Endodermal cell (in vitro differentiated cells): Measurements from ENCODE around the gene PSMA4. TPM values are rescaled to one million over a fixed set of nuclear protein-coding genes. Genes with fewer than 3 reads are reported as not detected.
"Not testable (repeated sequence)": the region's sequence is repeated elsewhere in the genome, so short reads cannot be mapped to it uniquely, and the experiment has no call there.

ENCODE experiments used
- DNase-seq: peaks from one replicate; pipeline ENCODE4 v3.0.0-alpha.2; 2017
- H3K27ac ChIP-seq: 2 replicates; pipeline ENCODE4 v1.5.1; 2013; ENCODE audit warnings: mild to moderate bottlenecking, low read depth, low read length, moderate library complexity
- H3K27me3 ChIP-seq: 2 replicates; pipeline ENCODE4 v1.6.1; 2013; ENCODE audit warnings: mild to moderate bottlenecking, low read length, moderate library complexity; ENCODE audit not compliant: insufficient read depth, control insufficient read depth, poor library complexity, severe bottlenecking
- H3K36me3 ChIP-seq: 2 replicates; pipeline ENCODE4 v1.7.0; 2013; ENCODE audit warnings: mild to moderate bottlenecking, low read length, moderate library complexity; ENCODE audit not compliant: control insufficient read depth, insufficient read depth
- H3K4me1 ChIP-seq: one replicate; pipeline ENCODE4 v1.7.0; 2013; ENCODE audit warnings: low read length; ENCODE audit not compliant: control insufficient read depth, insufficient read depth
- H3K4me3 ChIP-seq: 2 replicates; pipeline ENCODE4 v1.5.1; 2013; ENCODE audit warnings: mild to moderate bottlenecking, low read length, moderate library complexity
- H3K9ac ChIP-seq: 2 replicates; pipeline ENCODE4 v1.6.1; 2013; ENCODE audit warnings: mild to moderate bottlenecking, low read length, moderate library complexity; ENCODE audit not compliant: poor library complexity, severe bottlenecking; ENCODE audit errors: extremely low read depth
- H3K9me3 ChIP-seq: 2 replicates; pipeline ENCODE4 v1.6.1; 2013; ENCODE audit warnings: mild to moderate bottlenecking, low read length, moderate library complexity; ENCODE audit not compliant: control insufficient read depth
- H3K27ac Mint-ChIP-seq: 2 replicates; pipeline ENCODE4 v1.8.0; 2020; ENCODE audit warnings: mixed read lengths
- H3K27me3 Mint-ChIP-seq: 2 replicates; pipeline ENCODE4 v1.8.0; 2021; ENCODE audit warnings: mild to moderate bottlenecking, mixed read lengths; ENCODE audit not compliant: insufficient read depth
- H3K36me3 Mint-ChIP-seq: 2 replicates; pipeline ENCODE4 v1.8.0; 2020; ENCODE audit warnings: low read depth, mixed read lengths
- H3K4me1 Mint-ChIP-seq: 2 replicates; pipeline ENCODE4 v1.8.0; 2020; ENCODE audit warnings: mixed read lengths
- H3K4me3 Mint-ChIP-seq: 2 replicates; pipeline ENCODE4 v1.8.0; 2020; ENCODE audit warnings: mild to moderate bottlenecking, moderate library complexity, mixed read lengths
- H3K9me3 Mint-ChIP-seq: 2 replicates; pipeline ENCODE4 v1.8.0; 2020; ENCODE audit warnings: mild to moderate bottlenecking, mixed read lengths
- WGBS, 2 experiments: methylation state at CpG; one replicate each; pipeline versions ENCODE4 v1.1.5 to v1.1.7; 2013; ENCODE audit warnings: missing lambda C conversion rate in 2 of 2, mixed read lengths in 1 of 2; ENCODE audit not compliant: insufficient coverage in 1 of 2, insufficient read length in 1 of 2; 5-methylcytosine and 5-hydroxymethylcytosine counted together
- total RNA-seq, 2 donors: library from RNA; stranded (reverse); fragmentation: NEBNext Ultra II Directional in 1 of 2; extraction: Animal tissue kit (Norgen Biotek cat#: 25700) in 1 of 2; gene quantifications; 2 replicates in 1 of 2; 3 replicates in 1 of 2; pipeline ENCODE4 v1.2.1, GENCODE V29; 2021
- TF ChIP-seq, protein P1 (sequence below): fragments of 200-600 bp; sonication (generic); conservative IDR thresholded peaks from 2 replicates; pipeline ENCODE4 v1.5.0; 2021; ENCODE audit warnings: antibody characterized with exemption, mild to moderate bottlenecking

Gene PSMA4
- total RNA-seq, 2 donors from 2014 or later = 250 to 254 TPM

DNA sequence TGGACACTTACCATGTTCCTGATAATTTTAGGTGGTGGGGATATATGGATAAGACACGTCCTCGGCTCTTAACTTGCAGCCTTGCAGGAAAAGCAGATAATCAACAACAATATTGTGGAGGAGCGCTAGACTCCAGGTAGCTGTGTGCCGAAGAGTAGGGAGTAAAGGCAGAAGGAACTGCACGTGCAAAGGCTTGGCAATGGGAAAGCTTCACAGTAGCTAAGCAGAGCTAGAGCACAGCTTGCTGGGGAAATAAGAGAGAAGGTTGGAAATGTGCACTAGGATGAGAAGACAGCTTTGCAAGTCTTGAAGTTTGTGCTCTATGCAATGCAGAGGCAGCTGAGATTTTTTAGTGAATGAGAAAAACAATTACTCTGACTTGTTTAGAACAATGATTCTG lies 12.4 kb downstream of the PSMA4 start:
- H3K27me3 ChIP-seq = no peaks in the 10 kb centered on the region
- TF ChIP-seq, protein P1, sequence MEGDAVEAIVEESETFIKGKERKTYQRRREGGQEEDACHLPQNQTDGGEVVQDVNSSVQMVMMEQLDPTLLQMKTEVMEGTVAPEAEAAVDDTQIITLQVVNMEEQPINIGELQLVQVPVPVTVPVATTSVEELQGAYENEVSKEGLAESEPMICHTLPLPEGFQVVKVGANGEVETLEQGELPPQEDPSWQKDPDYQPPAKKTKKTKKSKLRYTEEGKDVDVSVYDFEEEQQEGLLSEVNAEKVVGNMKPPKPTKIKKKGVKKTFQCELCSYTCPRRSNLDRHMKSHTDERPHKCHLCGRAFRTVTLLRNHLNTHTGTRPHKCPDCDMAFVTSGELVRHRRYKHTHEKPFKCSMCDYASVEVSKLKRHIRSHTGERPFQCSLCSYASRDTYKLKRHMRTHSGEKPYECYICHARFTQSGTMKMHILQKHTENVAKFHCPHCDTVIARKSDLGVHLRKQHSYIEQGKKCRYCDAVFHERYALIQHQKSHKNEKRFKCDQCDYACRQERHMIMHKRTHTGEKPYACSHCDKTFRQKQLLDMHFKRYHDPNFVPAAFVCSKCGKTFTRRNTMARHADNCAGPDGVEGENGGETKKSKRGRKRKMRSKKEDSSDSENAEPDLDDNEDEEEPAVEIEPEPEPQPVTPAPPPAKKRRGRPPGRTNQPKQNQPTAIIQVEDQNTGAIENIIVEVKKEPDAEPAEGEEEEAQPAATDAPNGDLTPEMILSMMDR = no peak
- H3K27ac Mint-ChIP-seq = no peak overlapping the region
- H3K4me1 Mint-ChIP-seq = no peaks in the 10 kb centered on the region
- H3K4me3 ChIP-seq = no peak overlapping the region
- H3K9me3 Mint-ChIP-seq = peaks cover 2% of the 10 kb centered on the region
- peaks cover 29% of the 10 kb centered on the region for H3K36me3 Mint-ChIP-seq
- H3K4me1 ChIP-seq = no peaks in the 10 kb centered on the region
- WGBS, 2 experiments = 88 to 94% methylated on average over 5 of the region's 5 CpGs
- H3K4me3 Mint-ChIP-seq = no peak overlapping the region
- H3K27ac ChIP-seq = no peak overlapping the region
- H3K36me3 ChIP-seq = peaks cover 29% of the 10 kb centered on the region
- H3K9ac ChIP-seq = no peak overlapping the region
- H3K27me3 Mint-ChIP-seq = no peaks in the 10 kb centered on the region
- no peak for DNase-seq
- H3K9me3 ChIP-seq = no peaks in the 10 kb centered on the region

DNA sequence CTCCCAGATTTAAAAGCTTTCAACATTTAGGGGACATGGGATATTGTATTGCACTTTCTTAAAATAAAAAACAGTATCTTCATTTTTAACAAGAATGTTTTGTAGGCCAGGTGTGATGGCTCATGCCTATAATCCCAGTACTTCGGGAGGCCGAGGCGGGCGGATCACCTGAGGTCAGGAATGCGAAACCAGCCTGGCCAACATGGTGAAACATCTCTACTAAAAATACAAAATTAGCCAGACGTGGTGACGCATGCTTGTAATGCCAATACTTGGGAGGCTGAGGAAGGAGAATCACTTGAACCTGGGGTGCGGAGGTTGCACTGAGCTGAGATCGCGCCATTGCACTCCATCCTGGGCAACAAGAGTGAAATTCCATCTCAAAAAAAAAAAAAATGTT lies 20.0 kb downstream of the PSMA4 start:
- not testable (repeated sequence) for H3K9me3 Mint-ChIP-seq, H3K4me1 ChIP-seq, H3K9me3 ChIP-seq, H3K27ac Mint-ChIP-seq, H3K36me3 Mint-ChIP-seq, H3K27ac ChIP-seq, H3K27me3 ChIP-seq, H3K27me3 Mint-ChIP-seq, H3K4me3 ChIP-seq, H3K9ac ChIP-seq, H3K36me3 ChIP-seq, DNase-seq, H3K4me3 Mint-ChIP-seq
- H3K4me1 Mint-ChIP-seq = peaks cover 17% of the 10 kb centered on the region
- 92% methylated on average over 5 to 10 of the region's 10 CpGs for WGBS, 2 experiments

DNA sequence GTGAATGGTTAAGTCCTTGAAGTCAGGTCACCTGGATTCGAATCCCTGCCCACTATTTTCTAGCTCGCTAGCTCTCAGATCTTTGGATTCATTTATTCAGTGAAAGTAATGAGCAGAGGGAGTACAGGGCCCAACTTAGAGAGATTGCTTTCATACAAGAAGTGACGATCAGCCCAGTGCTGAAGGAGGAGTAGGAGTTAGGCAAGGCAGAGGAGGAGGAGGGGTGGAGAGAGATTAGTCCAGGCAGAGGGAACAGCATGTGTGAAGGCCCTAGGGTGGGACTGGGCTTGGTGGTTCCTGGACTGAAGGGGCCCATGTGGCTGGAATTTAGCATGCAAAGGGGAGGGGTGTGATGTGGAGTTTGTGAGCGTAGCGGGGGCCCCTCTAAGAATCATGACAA lies 21.2 kb downstream of the PSMA4 start:
- Mint-ChIP-seq H3K27me3 (peaks cover 4% of the 10 kb centered on the region), H3K9me3 (peaks cover 2% of the 10 kb centered on the region), H3K27ac (no peak overlapping the region), H3K4me1 (peaks cover 21% of the 10 kb centered on the region), H3K36me3 (no peaks in the 10 kb centered on the region), H3K4me3 (no peak overlapping the region)
- Histone ChIP-seq H3K36me3 (no peaks in the 10 kb centered on the region), H3K9ac (no peak overlapping the region), H3K4me3 (no peak overlapping the region), H3K27me3 (no peaks in the 10 kb centered on the region), H3K9me3 (no peaks in the 10 kb centered on the region), H3K27ac (no peak overlapping the region), H3K4me1 (peaks cover 5% of the 10 kb centered on the region)
- 92 to 93% methylated on average over 5 of the region's 5 CpGs for WGBS, 2 experiments
- DNase-seq = no peak
- TF ChIP-seq, protein P1 = no peak

DNA sequence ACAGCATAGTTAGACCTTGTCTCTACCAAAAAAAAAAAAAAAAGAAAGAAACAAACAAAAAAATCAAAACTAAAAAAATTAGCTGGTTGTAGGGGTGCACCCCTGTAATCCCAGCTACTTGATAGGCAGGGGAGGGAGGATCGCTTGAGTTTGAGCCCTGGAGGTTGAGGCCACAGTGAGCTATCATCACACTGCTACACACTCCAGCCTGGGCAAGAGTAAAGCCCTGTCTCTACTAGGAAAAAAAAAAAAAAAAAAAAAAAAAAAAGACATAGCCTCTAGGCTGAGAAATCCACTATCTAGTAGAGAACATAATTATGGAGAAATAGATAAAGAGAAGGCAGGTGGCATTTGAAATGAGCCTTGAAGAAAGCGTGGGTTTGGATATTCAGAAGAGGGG lies 22.8 kb downstream of the PSMA4 start:
- no peaks in the 10 kb centered on the region for H3K9me3 Mint-ChIP-seq
- no peaks in the 10 kb centered on the region for H3K36me3 ChIP-seq
- H3K9ac ChIP-seq = no peak overlapping the region
- H3K4me3 ChIP-seq = no peak overlapping the region
- peaks cover 5% of the 10 kb centered on the region for H3K4me1 ChIP-seq
- WGBS, 2 experiments = 88 to 90% methylated on average over 1 to 2 of the region's 2 CpGs
- H3K4me1 Mint-ChIP-seq = peaks cover 27% of the 10 kb centered on the region
- no peaks in the 10 kb centered on the region for H3K36me3 Mint-ChIP-seq
- no peak overlapping the region for H3K27ac ChIP-seq
- no peak overlapping the region for H3K4me3 Mint-ChIP-seq
- DNase-seq = no peak
- H3K9me3 ChIP-seq = no peaks in the 10 kb centered on the region
- no peak overlapping the region for H3K27ac Mint-ChIP-seq
- TF ChIP-seq, protein P1 = no peak
- H3K27me3 ChIP-seq = no peaks in the 10 kb centered on the region
- H3K27me3 Mint-ChIP-seq = peaks cover 4% of the 10 kb centered on the region
